Astrocyte (in vitro differentiated cells and primary cell): ENCODE measurements around the gene PIGB. TPM values are rescaled to one million over a fixed set of nuclear protein-coding genes. Genes with fewer than 3 reads are reported as not detected.

ENCODE experiments used
- DNase-seq: peaks from one replicate; pipeline ENCODE4 v3.0.0-alpha.2; 2010; ENCODE audit warnings: low read depth
- FAIRE-seq: peaks from 2 replicates; lab custom pipeline; 2011; peaks lifted over from hg19 to GRCh38; lab: Jason Lieb, UNC
- H2AFZ ChIP-seq: 2 replicates; pipeline ENCODE4 v1.6.0; 2012; ENCODE audit warnings: low read depth, low read length, inconsistent platforms
- H3K27ac ChIP-seq: 2 replicates; pipeline ENCODE4 v1.5.1; 2011; ENCODE audit warnings: low read depth, low read length, inconsistent platforms
- H3K27me3 ChIP-seq: 2 replicates; pipeline ENCODE4 v1.6.0; 2011; ENCODE audit warnings: low read length, inconsistent platforms; ENCODE audit not compliant: insufficient read depth
- H3K36me3 ChIP-seq: 2 replicates; pipeline ENCODE4 v1.5.1; 2011; ENCODE audit warnings: low read length, inconsistent platforms; ENCODE audit not compliant: insufficient read depth
- H3K4me1 ChIP-seq: 2 replicates; pipeline ENCODE4 v1.5.1; 2011; ENCODE audit warnings: low read length, inconsistent platforms; ENCODE audit not compliant: insufficient read depth
- H3K4me2 ChIP-seq: 2 replicates; pipeline ENCODE4 v1.6.0; 2012; ENCODE audit warnings: low read length, inconsistent platforms
- H3K4me3 ChIP-seq: 2 replicates; pipeline ENCODE4 v1.5.1; 2011; ENCODE audit warnings: low read depth, mild to moderate bottlenecking, low read length, inconsistent platforms; ENCODE audit not compliant: insufficient read depth
- H3K79me2 ChIP-seq: 2 replicates; pipeline ENCODE4 v1.6.0; 2012; ENCODE audit warnings: mild to moderate bottlenecking, low read length, inconsistent platforms; ENCODE audit not compliant: insufficient read depth
- H3K9ac ChIP-seq: 2 replicates; pipeline ENCODE4 v1.6.0; 2012; ENCODE audit warnings: mild to moderate bottlenecking, low read length, inconsistent platforms
- H3K9me3 ChIP-seq: 2 replicates; pipeline ENCODE4 v1.5.1; 2012; ENCODE audit warnings: low read depth, mild to moderate bottlenecking, low read length, inconsistent platforms; ENCODE audit not compliant: insufficient read depth
- H4K20me1 ChIP-seq: 2 replicates; pipeline ENCODE4 v1.6.0; 2012; ENCODE audit warnings: low read length, inconsistent platforms; ENCODE audit not compliant: insufficient read depth
- H3K27ac Mint-ChIP-seq: one replicate; pipeline ENCODE4 v1.8.0; 2021; ENCODE audit warnings: mild to moderate bottlenecking, mixed read lengths; ENCODE audit not compliant: unreplicated experiment
- H3K27me3 Mint-ChIP-seq: one replicate; pipeline ENCODE4 v1.8.0; 2021; ENCODE audit warnings: low read depth, mixed read lengths; ENCODE audit not compliant: unreplicated experiment
- H3K36me3 Mint-ChIP-seq: one replicate; pipeline ENCODE4 v1.8.0; 2021; ENCODE audit warnings: low read depth, mixed read lengths; ENCODE audit not compliant: unreplicated experiment
- H3K4me1 Mint-ChIP-seq: one replicate; pipeline ENCODE4 v1.8.0; 2021; ENCODE audit warnings: low read depth, mixed read lengths; ENCODE audit not compliant: unreplicated experiment
- H3K4me3 Mint-ChIP-seq: one replicate; pipeline ENCODE4 v1.8.0; 2021; ENCODE audit warnings: mild to moderate bottlenecking, moderate library complexity, mixed read lengths; ENCODE audit not compliant: unreplicated experiment
- H3K9me3 Mint-ChIP-seq: one replicate; pipeline ENCODE4 v1.8.0; 2021; ENCODE audit warnings: mild to moderate bottlenecking, mixed read lengths; ENCODE audit not compliant: unreplicated experiment
- CTCF ChIP-seq: IDR thresholded peaks from 2 replicates; pipeline ENCODE4 v1.5.1; 2011; ENCODE audit warnings: low read depth, mild to moderate bottlenecking, inconsistent platforms, low read length, moderate library complexity; ENCODE audit not compliant: insufficient read depth
- EZH2 ChIP-seq: IDR thresholded peaks from 2 replicates; pipeline ENCODE4 v1.6.1; 2012; ENCODE audit warnings: mild to moderate bottlenecking, low read length, inconsistent platforms; ENCODE audit not compliant: insufficient read depth
- total RNA-seq: library from RNA; stranded (reverse); gene quantifications from 2 replicates; pipeline ENCODE4 v1.2.1, GENCODE V29; 2021

PIGB gene
- total RNA-seq, 1 donor from 2014 or later, result 10.6 TPM

GRCh38 chr15:55360256-55360655 lies 41.2 kb downstream of the PIGB start:
- Mint-ChIP-seq H3K9me3 (no peaks in the 10 kb centered on the region), H3K4me1 (peaks cover 1% of the 10 kb centered on the region), H3K36me3 (no peaks in the 10 kb centered on the region), H3K27me3 (no peaks in the 10 kb centered on the region), H3K4me3 (no peak overlapping the region), H3K27ac (no peak overlapping the region)
- Histone ChIP-seq H3K4me1 (no peaks in the 10 kb centered on the region), H4K20me1 (no peaks in the 10 kb centered on the region), H3K9ac (no peak overlapping the region), H2AFZ (no peak overlapping the region), H3K27me3 (no peaks in the 10 kb centered on the region), H3K36me3 (no peaks in the 10 kb centered on the region), H3K9me3 (no peaks in the 10 kb centered on the region), H3K4me3 (no peak overlapping the region), H3K4me2 (no peak overlapping the region), H3K27ac (no peak overlapping the region), H3K79me2 (no peaks in the 10 kb centered on the region)
- no peak for DNase-seq
- no peak for FAIRE-seq
- TF ChIP-seq EZH2 (no peak), CTCF (no peak)

- H3K27me3 Mint-ChIP-seq, result no peaks in the 10 kb centered on the region
- DNase-seq, result no peak
- peaks cover 1% of the 10 kb centered on the region for H3K4me1 Mint-ChIP-seq
- no peak overlapping the region for H3K27ac Mint-ChIP-seq
- Histone ChIP-seq H3K9me3 (no peaks in the 10 kb centered on the region), H3K9ac (no peak overlapping the region), H3K79me2 (no peaks in the 10 kb centered on the region), H2AFZ (no peak overlapping the region), H3K36me3 (no peaks in the 10 kb centered on the region), H3K27ac (no peak overlapping the region), H3K27me3 (no peaks in the 10 kb centered on the region), H3K4me2 (no peak overlapping the region), H3K4me3 (no peak overlapping the region), H3K4me1 (no peaks in the 10 kb centered on the region), H4K20me1 (no peaks in the 10 kb centered on the region)
- TF ChIP-seq CTCF (no peak), EZH2 (no peak)
- no peak for FAIRE-seq
- no peaks in the 10 kb centered on the region for H3K36me3 Mint-ChIP-seq
- no peak overlapping the region for H3K4me3 Mint-ChIP-seq
- H3K9me3 Mint-ChIP-seq, result no peaks in the 10 kb centered on the region
Observed at GRCh38 chr15:55361048-55361447, 42.0 kb downstream of the PIGB start.

- TF ChIP-seq EZH2, result no peak
- TF ChIP-seq CTCF, result no peak
- Histone ChIP-seq H3K4me3 (no peak overlapping the region), H3K4me1 (no peaks in the 10 kb centered on the region), H3K27ac (no peak overlapping the region), H3K4me2 (no peak overlapping the region), H4K20me1 (no peaks in the 10 kb centered on the region), H3K9ac (no peak overlapping the region), H3K27me3 (no peaks in the 10 kb centered on the region), H2AFZ (no peak overlapping the region), H3K9me3 (no peaks in the 10 kb centered on the region), H3K36me3 (no peaks in the 10 kb centered on the region), H3K79me2 (no peaks in the 10 kb centered on the region)
- DNase-seq (no peak), FAIRE-seq (no peak)
- Mint-ChIP-seq H3K27me3 (no peaks in the 10 kb centered on the region), H3K36me3 (no peaks in the 10 kb centered on the region), H3K27ac (no peak overlapping the region), H3K9me3 (no peaks in the 10 kb centered on the region), H3K4me1 (peaks cover 1% of the 10 kb centered on the region), H3K4me3 (no peak overlapping the region)
Observed at GRCh38 chr15:55362641-55363040, 43.6 kb downstream of the PIGB start.
